HepG2 (cell line): ENCODE results near the gene TM7SF3. TPM values are rescaled to one million over a fixed set of nuclear protein-coding genes. Genes with fewer than 3 reads are reported as not detected.

Source experiments
- BORCS8-MEF2B ChIP-seq: sonication (generic); formaldehyde crosslinking; IDR thresholded peaks from 2 replicates; pipeline ENCODE4 v1.8.0; 2022; ENCODE audit warnings: mild to moderate bottlenecking, missing genetic modification reagents
- E2F5 ChIP-seq: sonication (generic); formaldehyde crosslinking; conservative IDR thresholded peaks from 2 replicates; pipeline ENCODE4 v1.4.0; 2020; ENCODE audit warnings: missing genetic modification reagents
- EHMT2 ChIP-seq: fragments of 200-600 bp; sonication (generic); IDR thresholded peaks from 2 replicates; pipeline ENCODE4 v1.7.0; 2017; ENCODE audit warnings: antibody characterized with exemption, low read depth, low read length, borderline replicate concordance
- ELF3 ChIP-seq: IDR thresholded peaks from 2 replicates; pipeline ENCODE4 v1.6.1; 2016; ENCODE audit warnings: missing genetic modification reagents, missing compliant biosample characterization
- HOXA7 ChIP-seq: sonication (generic); formaldehyde crosslinking; IDR thresholded peaks from 2 replicates; pipeline ENCODE4 v1.8.1; 2022; ENCODE audit warnings: mild to moderate bottlenecking, missing genetic modification reagents, moderate library complexity
- ISX ChIP-seq: sonication (generic); formaldehyde crosslinking; conservative IDR thresholded peaks from 2 replicates; pipeline ENCODE4 v1.5.0; 2020; ENCODE audit warnings: missing genetic modification reagents
- KLF12 ChIP-seq: sonication (generic); formaldehyde crosslinking; IDR thresholded peaks from 2 replicates; pipeline ENCODE4 v1.4.0; 2020; ENCODE audit warnings: missing genetic modification reagents, borderline replicate concordance
- MXI1 ChIP-seq: IDR thresholded peaks from 3 replicates; pipeline ENCODE4 v1.6.1; 2012; ENCODE audit warnings: low read depth, low read length, inconsistent platforms, borderline replicate concordance
- RAD21 ChIP-seq: fragments of 450-650 bp; formaldehyde crosslinking; IDR thresholded peaks from 2 replicates; pipeline ENCODE4 v1.5.0; 2020; ENCODE audit warnings: mild to moderate bottlenecking
- THYN1 ChIP-seq: sonication (generic); formaldehyde crosslinking; IDR thresholded peaks from 2 replicates; pipeline ENCODE4 v1.8.1; 2023; ENCODE audit warnings: low read depth, mild to moderate bottlenecking, moderate library complexity, missing genetic modification reagents, borderline replicate concordance
- USF2 ChIP-seq, 2 experiments: sonication (generic) in 1 of 2; formaldehyde crosslinking in 1 of 2; IDR thresholded peaks; 2 replicates each; pipeline versions ENCODE4 v1.5.1 to v1.6.1; 2011 to 2020; ENCODE audit warnings: borderline replicate concordance in 1 of 2, low read depth in 1 of 2, low read length in 1 of 2, mild to moderate bottlenecking in 1 of 2, missing genetic modification reagents in 1 of 2, moderate library complexity in 1 of 2
- ZBTB4 ChIP-seq: sonication (generic); formaldehyde crosslinking; IDR thresholded peaks from 2 replicates; pipeline ENCODE4 v1.4.0; 2020; ENCODE audit warnings: missing genetic modification reagents, mild to moderate bottlenecking, borderline replicate concordance
- ZC3H13 ChIP-seq: sonication (generic); formaldehyde crosslinking; IDR thresholded peaks from 2 replicates; pipeline ENCODE4 v1.8.1; 2023; ENCODE audit warnings: mild to moderate bottlenecking, missing genetic modification reagents, moderate library complexity
- ZNF18 ChIP-seq: sonication (generic); formaldehyde crosslinking; IDR thresholded peaks from 2 replicates; pipeline ENCODE4 v1.8.0; 2022; ENCODE audit warnings: mild to moderate bottlenecking, missing genetic modification reagents; ENCODE audit not compliant: insufficient replicate concordance
- ZNF670 ChIP-seq: sonication (generic); formaldehyde crosslinking; IDR thresholded peaks from 2 replicates; pipeline ENCODE4 v1.8.0; 2022; ENCODE audit warnings: mild to moderate bottlenecking, missing genetic modification reagents, borderline replicate concordance
- ZNF777 ChIP-seq: sonication (generic); formaldehyde crosslinking; IDR thresholded peaks from 2 replicates; pipeline ENCODE4 v1.4.0; 2020; ENCODE audit warnings: missing genetic modification reagents
- ZNF891 ChIP-seq: sonication (generic); formaldehyde crosslinking; IDR thresholded peaks from 2 replicates; pipeline ENCODE4 v1.5.0; 2020; ENCODE audit warnings: mild to moderate bottlenecking, missing genetic modification reagents
- ZUFSP ChIP-seq: sonication (generic); formaldehyde crosslinking; IDR thresholded peaks from 2 replicates; pipeline ENCODE4 v1.9.0; 2021; ENCODE audit warnings: missing genetic modification reagents, mild to moderate bottlenecking, borderline replicate concordance
- polyA plus RNA-seq, 8 experiments: library from polyadenylated mRNA; depleted of rRNA in 3 of 8; stranded (reverse) in 7 of 8; unstranded in 1 of 8; fragments of >200 nt; fragmentation: Illumina TruSeq in 4 of 8; extraction: Trizol in 4 of 8; gene quantifications; 2 replicates each; pipeline versions ENCODE4 v1.2.1 to v1.2.3, GENCODE V29; 2011 to 2016; ENCODE audit warnings: low read depth in 4 of 8, missing spikeins in 1 of 8, mixed read lengths in 1 of 8; ENCODE audit not compliant: insufficient read depth in 1 of 8
- total RNA-seq, 5 experiments: library from RNA; depleted of rRNA; stranded (reverse); fragments of >200 nt; fragmentation: Illumina TruSeq; extraction: Trizol; gene quantifications; 2 replicates each; pipeline ENCODE4 v1.2.3, GENCODE V29; 2016; ENCODE audit warnings: low read depth in 1 of 5

The TM7SF3 gene
- total and polyA plus RNA-seq, 2 of the 13 experiments (the other 11 are each of a cell fraction or from before 2014, with no cell fraction given): 116 to 142 TPM

GRCh38 chr12:27014085-27014858 lies at the start of gene TM7SF3 (continued):
- peak; percentile 41 for TF ChIP-seq ZNF18 (CRISPR knock-in tag)
- no peak for TF ChIP-seq USF2 (IDR thresholded peaks at IDR 0.05; ENCODE audit: low read depth, low read length)
- TF ChIP-seq USF2 (CRISPR knock-in tag; IDR thresholded peaks at IDR 0.05; ENCODE audit: borderline replicate concordance): 0 out of 2 replicates have a peak, but pooled peaks have one; percentile 30
- TF ChIP-seq BORCS8-MEF2B (CRISPR knock-in tag): no peak; the same call in 1 of the 2 replicates
- TF ChIP-seq MXI1: peak; percentile 85; the same call in 1 of the 3 replicates
- TF ChIP-seq HOXA7 (CRISPR knock-in tag): no peak
- peak; percentile 68; the same call in 1 of the 2 replicates for TF ChIP-seq ZNF777 (CRISPR knock-in tag)
- peak; percentile 91 for TF ChIP-seq ELF3
- TF ChIP-seq ZNF891 (CRISPR knock-in tag): peak; percentile 78; the same call in 1 of the 2 replicates
- TF ChIP-seq ZUFSP (CRISPR knock-in tag): no peak
- 0 out of 2 replicates have a peak, but pooled peaks have one; percentile 26 for TF ChIP-seq ISX (CRISPR knock-in tag)
- no peak for TF ChIP-seq EHMT2
- TF ChIP-seq E2F5: peak; percentile 79
- TF ChIP-seq ZBTB4 (CRISPR knock-in tag): peak; percentile 29; the same call in 1 of the 2 replicates
- peak; percentile 97 for TF ChIP-seq RAD21 (CRISPR knock-in tag)
- TF ChIP-seq THYN1 (CRISPR knock-in tag): no peak
- TF ChIP-seq ZC3H13 (CRISPR knock-in tag): peak; percentile 83
- peak; percentile 83 for TF ChIP-seq KLF12
- no peak for TF ChIP-seq ZNF670
